ENCODE results near the gene ACBD4. TPM values are rescaled to one million over a fixed set of nuclear protein-coding genes. Genes with fewer than 3 reads are reported as not detected.
A peak's percentile ranks its signal among the peaks of the same experiment; 100 is the strongest.

ACBD4 gene
- total and polyA plus RNA-seq, 2 of the 13 experiments (the other 11 are each of a cell fraction or from before 2014, with no cell fraction given): 16.1 to 26.9 TPM

- no peak for TF ChIP-seq ZNF784 (CRISPR knock-in tag; IDR thresholded peaks at IDR 0.05; ENCODE audit: borderline replicate concordance)
- TF ChIP-seq MTF2 (CRISPR knock-in tag; IDR thresholded peaks at IDR 0.05; ENCODE audit: borderline replicate concordance): no peak
- TF ChIP-seq MED8 (CRISPR knock-in tag; IDR thresholded peaks at IDR 0.05; ENCODE audit: insufficient replicate concordance): no peak
- TF ChIP-seq ZNF235 (CRISPR knock-in tag; IDR thresholded peaks at IDR 0.05; ENCODE audit: borderline replicate concordance): no peak
- TF ChIP-seq ZC3H13 (CRISPR knock-in tag; IDR thresholded peaks at IDR 0.05): no peak
- no peak for TF ChIP-seq FOXP1 (IDR thresholded peaks at IDR 0.05)
- TF ChIP-seq FOXP1 (CRISPR knock-in tag; IDR thresholded peaks at IDR 0.05): peak; percentile 38; the same call in 1 of the 2 replicates
- no peak for TF ChIP-seq ZNF326 (CRISPR knock-in tag; IDR thresholded peaks at IDR 0.05; ENCODE audit: borderline replicate concordance)
- peak; percentile 66; the same call in 1 of the 2 replicates for TF ChIP-seq SALL1 (CRISPR knock-in tag; IDR thresholded peaks at IDR 0.05)
- no peak for TF ChIP-seq PRDM4 (CRISPR knock-in tag; IDR thresholded peaks at IDR 0.05; ENCODE audit: borderline replicate concordance)
- no peak for TF ChIP-seq CSRNP1 (CRISPR knock-in tag; IDR thresholded peaks at IDR 0.05)
- no peak for TF ChIP-seq ZNF333 (CRISPR knock-in tag; IDR thresholded peaks at IDR 0.05; ENCODE audit: borderline replicate concordance)
- no peak for TF ChIP-seq MYPOP (CRISPR knock-in tag; IDR thresholded peaks at IDR 0.05)
- peak; percentile 84 for TF ChIP-seq PATZ1 (CRISPR knock-in tag; IDR thresholded peaks at IDR 0.05)
- 0 out of 2 replicates have a peak, but pooled peaks have one; percentile 56 for TF ChIP-seq ATF3 (CRISPR knock-in tag; IDR thresholded peaks at IDR 0.05)
- TF ChIP-seq PRPF4 (IDR thresholded peaks at IDR 0.05; ENCODE audit: low read depth, low read length, poor library complexity, severe bottlenecking): no peak
- TF ChIP-seq ZNF343 (CRISPR knock-in tag; IDR thresholded peaks at IDR 0.05): no peak
Observed at GRCh38 chr17:45129426-45129939, 6.0 kb upstream of the ACBD4 start (continued).
